Hepatocyte (in vitro differentiated cells): Measurements from ENCODE around the gene PDCL2.
"Not testable (repeated sequence)": the region's sequence is repeated elsewhere in the genome, so short reads cannot be mapped to it uniquely, and the experiment has no call there.

Experiments
- EZH2 ChIP-seq: fragments of 200-600 bp; sonication (generic); IDR thresholded peaks from 2 replicates; pipeline ENCODE4 v1.6.1; 2016; ENCODE audit warnings: antibody characterized with exemption, mild to moderate bottlenecking, borderline replicate concordance
- EZH2phosphoT487 ChIP-seq: fragments of 200-600 bp; sonication (generic); IDR thresholded peaks from one replicate; pipeline ENCODE4 v1.6.1; 2018; ENCODE audit warnings: antibody characterized with exemption, mild to moderate bottlenecking, low read depth, moderate library complexity; ENCODE audit not compliant: unreplicated experiment, severe bottlenecking

- not testable (repeated sequence) for TF ChIP-seq EZH2, EZH2phosphoT487
These were observed 40.1 kb downstream of the PDCL2 start for GRCh38 chr4:55551964-55552363.
